MM.1S (cell line): ENCODE results near the gene PNPLA5.

Experiments
- CTCF ChIP-seq: fragments of 300-600 bp; sonication (generic); IDR thresholded peaks from 2 replicates; pipeline ENCODE4 v1.5.1; 2016; ENCODE audit warnings: antibody characterized with exemption, low read length, mixed read lengths
- EZH2 ChIP-seq: fragments of 300-600 bp; sonication (generic); optimal IDR thresholded peaks from 2 replicates; pipeline ENCODE3; 2017; ENCODE audit warnings: low read depth, mild to moderate bottlenecking, antibody characterized with exemption, low read length, mixed read lengths
- EZH2phosphoT487 ChIP-seq: fragments of 300-600 bp; sonication (generic); IDR thresholded peaks from 2 replicates; pipeline ENCODE4 v1.6.1; 2018; ENCODE audit warnings: antibody characterized with exemption, low read length

DNA sequence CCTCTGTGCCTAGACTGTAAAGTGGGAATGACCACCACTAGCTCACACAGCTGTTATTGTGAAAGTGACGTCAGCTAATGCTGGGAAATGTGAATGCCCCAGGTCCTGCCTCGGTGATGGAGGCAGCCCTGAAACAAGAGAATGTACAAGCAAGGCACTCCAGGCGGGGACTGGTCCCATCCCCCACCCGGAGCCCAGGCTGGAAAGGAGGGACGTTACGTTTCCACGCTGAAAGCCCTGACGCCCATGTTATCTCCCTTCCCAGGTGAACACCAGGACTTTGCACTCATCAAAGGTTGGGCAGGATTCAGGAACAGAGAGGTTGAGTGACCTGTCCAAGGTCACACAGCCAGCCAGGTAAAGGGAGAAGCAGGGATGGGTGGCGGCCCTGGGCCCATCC, 30.3 kb downstream of the PNPLA5 start:
- TF ChIP-seq CTCF (no peak), EZH2 (no peak), EZH2phosphoT487 (no peak)
